ENCODE measurements around the gene CALHM3. TPM values are rescaled to one million over a fixed set of nuclear protein-coding genes. Genes with fewer than 3 reads are reported as not detected.

The CALHM3 gene
- total RNA-seq, 1 experiment from 2014 or later, result 13.1 TPM

DNA sequence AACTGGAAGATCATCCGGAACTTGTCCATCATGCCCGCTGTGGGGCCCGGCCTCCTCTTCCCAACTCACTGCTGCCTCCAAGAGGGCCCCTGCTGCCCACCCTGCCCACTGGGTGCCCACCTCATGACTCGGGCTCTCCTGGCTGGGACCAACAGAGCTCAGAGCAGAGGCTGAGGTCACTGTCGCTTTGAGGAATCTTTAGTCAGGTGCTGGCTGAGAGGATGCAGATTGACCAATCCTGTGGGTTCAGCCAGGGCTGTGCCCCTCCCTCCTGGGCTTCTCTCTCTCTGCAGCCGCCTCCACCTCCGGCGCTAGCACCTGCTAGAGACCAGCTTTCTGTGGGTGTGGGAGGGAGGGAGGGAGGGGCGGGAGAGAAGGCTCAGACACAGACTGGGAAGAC lies 20.3 kb downstream of the CALHM3 start, which contains the start of gene CALHM1:
CALHM1 (minus strand) TSS at position 181 of the 400 bp plus-strand sequence; CDS start at position 32, 149 bp downstream.
- Histone ChIP-seq H3K4me3 (no peak within 1 kb of the TSS), H3F3A (ENCODE audit: insufficient read depth, low read depth) (peaks cover 3% of the 10 kb centered on the region; the same call in 1 of the 2 replicates), H3K4me2 (no peak within 1 kb of the TSS), H3K9me2 (ENCODE audit: insufficient read depth) (no peaks in the 10 kb centered on the region), H2AFZ (no peak within 1 kb of the TSS), H3K4me1 (replicated peaks; ENCODE audit: insufficient read depth) (peaks cover 13% of the 10 kb centered on the region; the same call in 1 of the 2 replicates), H3K79me2 (ENCODE audit: low read depth) (no peaks in the 10 kb centered on the region), H3K9me3 (ENCODE audit: insufficient read depth, low read depth) (no peaks in the 10 kb centered on the region), H4K20me1 (ENCODE audit: insufficient read depth) (no peaks in the 10 kb centered on the region), H3K36me3 (ENCODE audit: low read depth) (no peaks in the 10 kb centered on the region), H3K27ac (no peak within 1 kb of the TSS), H3K27me3 (ENCODE audit: insufficient read depth, low read depth) (no peaks in the 10 kb centered on the region)
- ChIA-PET CTCF (no interaction called here), POLR2A (ENCODE audit: unreplicated experiment) (no interaction called here)
- no TSS peak for BruUV-seq (replicated peaks)
- no peak for TF ChIP-seq EZH2 (IDR thresholded peaks at IDR 0.05; ENCODE audit: low read depth)
- TF ChIP-seq, protein P1, sequence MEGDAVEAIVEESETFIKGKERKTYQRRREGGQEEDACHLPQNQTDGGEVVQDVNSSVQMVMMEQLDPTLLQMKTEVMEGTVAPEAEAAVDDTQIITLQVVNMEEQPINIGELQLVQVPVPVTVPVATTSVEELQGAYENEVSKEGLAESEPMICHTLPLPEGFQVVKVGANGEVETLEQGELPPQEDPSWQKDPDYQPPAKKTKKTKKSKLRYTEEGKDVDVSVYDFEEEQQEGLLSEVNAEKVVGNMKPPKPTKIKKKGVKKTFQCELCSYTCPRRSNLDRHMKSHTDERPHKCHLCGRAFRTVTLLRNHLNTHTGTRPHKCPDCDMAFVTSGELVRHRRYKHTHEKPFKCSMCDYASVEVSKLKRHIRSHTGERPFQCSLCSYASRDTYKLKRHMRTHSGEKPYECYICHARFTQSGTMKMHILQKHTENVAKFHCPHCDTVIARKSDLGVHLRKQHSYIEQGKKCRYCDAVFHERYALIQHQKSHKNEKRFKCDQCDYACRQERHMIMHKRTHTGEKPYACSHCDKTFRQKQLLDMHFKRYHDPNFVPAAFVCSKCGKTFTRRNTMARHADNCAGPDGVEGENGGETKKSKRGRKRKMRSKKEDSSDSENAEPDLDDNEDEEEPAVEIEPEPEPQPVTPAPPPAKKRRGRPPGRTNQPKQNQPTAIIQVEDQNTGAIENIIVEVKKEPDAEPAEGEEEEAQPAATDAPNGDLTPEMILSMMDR (conservative IDR thresholded peaks at IDR 0.05), result no peak
- DNase-seq, result no peak
- intact Hi-C loops (cut with micrococcal nuclease; ENCODE audit: unreplicated experiment), result no loop called here

DNA sequence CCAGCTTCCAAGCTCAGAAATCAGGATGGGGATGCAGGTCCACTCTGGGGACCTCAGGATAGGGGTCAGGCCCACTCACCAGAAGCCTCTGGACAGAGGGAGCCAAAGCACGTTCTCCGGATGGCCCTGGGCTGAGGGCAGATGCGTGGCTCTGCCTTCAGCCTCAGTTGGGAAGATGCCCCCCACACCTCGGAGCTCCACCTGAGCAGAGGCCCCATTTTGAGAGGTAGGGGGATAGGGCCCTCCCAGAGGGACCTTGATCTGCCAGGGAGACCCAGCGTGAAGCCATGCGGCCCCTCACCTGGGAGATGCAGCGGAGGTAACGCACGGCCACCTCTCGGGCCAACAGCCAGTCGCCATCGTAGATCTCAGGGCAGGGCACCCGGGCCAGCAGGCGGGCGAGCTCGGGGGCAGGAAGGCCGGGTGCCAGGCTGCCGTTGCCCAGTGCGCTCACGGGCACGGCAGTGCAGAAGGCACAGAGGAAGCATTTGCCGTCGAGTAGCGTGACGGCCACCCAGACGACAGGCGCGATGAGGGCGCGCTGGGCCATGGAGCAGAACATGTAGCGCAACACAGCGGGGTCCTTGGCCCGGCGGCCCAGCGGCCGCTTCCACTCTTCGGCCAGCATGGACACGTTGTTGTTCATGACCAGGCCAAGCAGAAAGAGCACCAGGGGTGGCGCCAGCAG lies 21.0 kb downstream of the CALHM3 start:
- Histone ChIP-seq H3K36me3 (ENCODE audit: low read depth) (no peaks in the 10 kb centered on the region), H3K4me2 (no peak overlapping the region), H4K20me1 (ENCODE audit: insufficient read depth) (no peaks in the 10 kb centered on the region), H3K27me3 (ENCODE audit: insufficient read depth, low read depth) (no peaks in the 10 kb centered on the region), H3K27ac (no peak overlapping the region), H3F3A (ENCODE audit: insufficient read depth, low read depth) (peaks cover 3% of the 10 kb centered on the region; the same call in 1 of the 2 replicates), H3K4me3 (no peak overlapping the region), H3K9me3 (ENCODE audit: insufficient read depth, low read depth) (no peaks in the 10 kb centered on the region), H3K4me1 (replicated peaks; ENCODE audit: insufficient read depth) (peaks cover 13% of the 10 kb centered on the region), H2AFZ (no peak overlapping the region), H3K79me2 (ENCODE audit: low read depth) (peaks cover 3% of the 10 kb centered on the region; the same call in 1 of the 2 replicates), H3K9me2 (ENCODE audit: insufficient read depth) (no peaks in the 10 kb centered on the region)
- no TSS peak for BruUV-seq (replicated peaks)
- TF ChIP-seq, protein P1 (conservative IDR thresholded peaks at IDR 0.05), result no peak
- TF ChIP-seq EZH2 (IDR thresholded peaks at IDR 0.05; ENCODE audit: low read depth), result no peak
- intact Hi-C loops (cut with micrococcal nuclease; ENCODE audit: unreplicated experiment), result no loop called here
- CTCF ChIA-PET, result no interaction called here
- POLR2A ChIA-PET (ENCODE audit: unreplicated experiment), result no interaction called here
- DNase-seq, result no peak

DNA sequence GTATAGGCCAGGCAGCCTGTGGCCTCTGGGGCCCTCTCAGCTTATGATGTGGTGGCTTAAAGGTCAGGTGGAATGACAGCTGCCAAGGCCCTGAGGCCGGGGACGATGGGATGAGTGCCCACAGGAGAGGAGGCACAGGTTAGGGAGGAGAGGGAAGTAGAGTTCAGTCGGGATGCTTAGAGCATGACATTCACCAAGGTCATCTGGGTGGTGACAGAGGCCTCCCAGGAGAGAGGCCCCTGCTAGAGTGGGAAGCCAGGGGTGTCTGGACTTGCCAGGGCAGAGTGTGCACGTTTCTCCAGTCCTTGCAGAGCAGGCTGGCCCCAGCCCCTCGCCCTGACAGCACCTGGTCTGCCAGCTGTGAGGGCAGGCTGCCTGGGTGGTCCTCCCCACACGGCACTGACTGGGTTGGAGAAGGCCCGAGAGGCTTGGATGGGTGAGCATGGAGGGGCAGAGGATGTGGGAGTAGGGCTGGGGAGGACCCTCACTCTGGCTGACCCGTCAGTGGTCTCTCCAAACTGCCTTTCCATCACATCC lies 21.8 kb downstream of the CALHM3 start:
- no peak overlapping the region for H3K4me2 ChIP-seq
- H3K4me3 ChIP-seq, result no peak overlapping the region
- H3K36me3 ChIP-seq (ENCODE audit: low read depth), result no peaks in the 10 kb centered on the region
- no peak for DNase-seq
- no peaks in the 10 kb centered on the region for H3K9me2 ChIP-seq (ENCODE audit: insufficient read depth)
- peaks cover 3% of the 10 kb centered on the region; the same call in 1 of the 2 replicates for H3K79me2 ChIP-seq (ENCODE audit: low read depth)
- ChIA-PET POLR2A (ENCODE audit: unreplicated experiment) (no interaction called here), CTCF (no interaction called here)
- no peak overlapping the region for H2AFZ ChIP-seq
- no peak overlapping the region for H3K27ac ChIP-seq
- intact Hi-C loops (cut with micrococcal nuclease; ENCODE audit: unreplicated experiment), result no loop called here
- TF ChIP-seq, protein P1 (conservative IDR thresholded peaks at IDR 0.05), result no peak
- TF ChIP-seq EZH2 (IDR thresholded peaks at IDR 0.05; ENCODE audit: low read depth), result no peak
- H4K20me1 ChIP-seq (ENCODE audit: insufficient read depth), result no peaks in the 10 kb centered on the region
- H3F3A ChIP-seq (ENCODE audit: insufficient read depth, low read depth), result peaks cover 3% of the 10 kb centered on the region; the same call in 1 of the 2 replicates
- no peaks in the 10 kb centered on the region for H3K27me3 ChIP-seq (ENCODE audit: insufficient read depth, low read depth)
- peaks cover 20% of the 10 kb centered on the region for H3K4me1 ChIP-seq (replicated peaks; ENCODE audit: insufficient read depth)
- no peaks in the 10 kb centered on the region for H3K9me3 ChIP-seq (ENCODE audit: insufficient read depth, low read depth)
- BruUV-seq (replicated peaks), result no TSS peak

All from PC-9 (cell line).